HEK293 (cell line): ENCODE data around the gene NGRN.
A peak's percentile ranks its signal among the peaks of the same experiment; 100 is the strongest.

Experiments
- BCL11A ChIP-seq: fragments of 450-650 bp; formaldehyde crosslinking; IDR thresholded peaks from 2 replicates; pipeline ENCODE4 v1.5.1; 2016; ENCODE audit warnings: low read depth, missing biosample characterization, missing genetic modification characterization
- CTCF ChIP-seq: fragments of 450-650 bp; formaldehyde crosslinking; IDR thresholded peaks from 2 replicates; pipeline ENCODE4 v1.5.1; 2016; ENCODE audit warnings: missing biosample characterization, missing genetic modification characterization
- FEZF1 ChIP-seq: fragments of 450-650 bp; formaldehyde crosslinking; IDR thresholded peaks from 2 replicates; pipeline ENCODE4 v1.5.1; 2016; ENCODE audit warnings: missing biosample characterization, missing genetic modification characterization
- GLIS2 ChIP-seq: fragments of 450-650 bp; formaldehyde crosslinking; IDR thresholded peaks from 2 replicates; pipeline ENCODE4 v1.5.1; 2016; ENCODE audit warnings: missing biosample characterization, missing genetic modification characterization
- KLF16 ChIP-seq: fragments of 450-650 bp; formaldehyde crosslinking; IDR thresholded peaks from 2 replicates; pipeline ENCODE4 v1.5.1; 2017; ENCODE audit warnings: missing biosample characterization, missing genetic modification characterization
- MYNN ChIP-seq: fragments of 450-650 bp; formaldehyde crosslinking; IDR thresholded peaks from 2 replicates; pipeline ENCODE4 v1.5.1; 2016; ENCODE audit warnings: missing biosample characterization, missing genetic modification characterization, borderline replicate concordance
- OVOL3 ChIP-seq: fragments of 450-650 bp; formaldehyde crosslinking; IDR thresholded peaks from 2 replicates; pipeline ENCODE4 v1.5.1; 2016; ENCODE audit warnings: missing biosample characterization, missing genetic modification characterization
- PRDM2 ChIP-seq: fragments of 450-650 bp; formaldehyde crosslinking; IDR thresholded peaks from 2 replicates; pipeline ENCODE4 v1.5.1; 2016; ENCODE audit warnings: missing biosample characterization, missing genetic modification characterization, borderline replicate concordance
- ZBTB11 ChIP-seq: fragments of 450-650 bp; formaldehyde crosslinking; conservative IDR thresholded peaks from 2 replicates; pipeline ENCODE4 v1.5.1; 2016; ENCODE audit warnings: low read depth, missing biosample characterization, missing genetic modification characterization
- ZBTB17 ChIP-seq: fragments of 450-650 bp; formaldehyde crosslinking; IDR thresholded peaks from 2 replicates; pipeline ENCODE4 v1.5.1; 2016; ENCODE audit warnings: missing biosample characterization, missing genetic modification characterization
- ZEB2 ChIP-seq: fragments of 450-650 bp; formaldehyde crosslinking; IDR thresholded peaks from 2 replicates; pipeline ENCODE4 v1.5.1; 2016; ENCODE audit warnings: missing biosample characterization, missing genetic modification characterization
- ZIC2 ChIP-seq: fragments of 450-650 bp; formaldehyde crosslinking; IDR thresholded peaks from 2 replicates; pipeline ENCODE4 v1.5.1; 2016; ENCODE audit warnings: missing biosample characterization, missing genetic modification characterization
- ZNF121 ChIP-seq: fragments of 450-650 bp; formaldehyde crosslinking; IDR thresholded peaks from 2 replicates; pipeline ENCODE4 v1.5.1; 2016; ENCODE audit warnings: missing biosample characterization, missing genetic modification characterization
- ZNF157 ChIP-seq: fragments of 450-650 bp; formaldehyde crosslinking; IDR thresholded peaks from 2 replicates; pipeline ENCODE4 v1.5.1; 2016; ENCODE audit warnings: missing biosample characterization, missing genetic modification characterization
- ZNF169 ChIP-seq: fragments of 450-650 bp; formaldehyde crosslinking; IDR thresholded peaks from 2 replicates; pipeline ENCODE4 v1.5.1; 2016; ENCODE audit warnings: missing biosample characterization, missing genetic modification characterization
- ZNF174 ChIP-seq: fragments of 450-650 bp; formaldehyde crosslinking; IDR thresholded peaks from 2 replicates; pipeline ENCODE4 v1.5.0; 2017; ENCODE audit warnings: missing biosample characterization, mild to moderate bottlenecking, missing genetic modification characterization
- ZNF2 ChIP-seq: fragments of 450-650 bp; formaldehyde crosslinking; IDR thresholded peaks from 2 replicates; pipeline ENCODE4 v1.5.1; 2016; ENCODE audit warnings: missing biosample characterization, missing genetic modification characterization
- ZNF24 ChIP-seq: fragments of 450-650 bp; formaldehyde crosslinking; IDR thresholded peaks from 2 replicates; pipeline ENCODE4 v1.5.1; 2016; ENCODE audit warnings: missing biosample characterization, missing genetic modification characterization
- ZNF302 ChIP-seq: fragments of 450-650 bp; formaldehyde crosslinking; IDR thresholded peaks from 2 replicates; pipeline ENCODE4 v1.5.1; 2016; ENCODE audit warnings: missing biosample characterization, missing genetic modification characterization, low read depth
- ZNF391 ChIP-seq: fragments of 450-650 bp; formaldehyde crosslinking; IDR thresholded peaks from 2 replicates; pipeline ENCODE4 v1.5.1; 2016; ENCODE audit warnings: low read depth, missing biosample characterization, missing genetic modification characterization, borderline replicate concordance
- ZNF398 ChIP-seq: fragments of 450-650 bp; formaldehyde crosslinking; IDR thresholded peaks from 2 replicates; pipeline ENCODE4 v1.5.1; 2017; ENCODE audit warnings: missing biosample characterization, missing genetic modification characterization
- ZNF48 ChIP-seq: fragments of 450-650 bp; formaldehyde crosslinking; IDR thresholded peaks from 2 replicates; pipeline ENCODE4 v1.5.1; 2016; ENCODE audit warnings: missing biosample characterization, missing genetic modification characterization
- ZNF626 ChIP-seq: fragments of 450-650 bp; sonication (Bioruptor Pico); formaldehyde crosslinking; IDR thresholded peaks from 2 replicates; pipeline ENCODE4 v1.5.1; 2018; ENCODE audit warnings: missing biosample characterization, missing genetic modification characterization, inconsistent platforms
- ZNF645 ChIP-seq: fragments of 450-650 bp; formaldehyde crosslinking; IDR thresholded peaks from 2 replicates; pipeline ENCODE4; 2016; ENCODE audit warnings: missing biosample characterization, missing genetic modification characterization
- ZNF830 ChIP-seq: fragments of 450-650 bp; IDR thresholded peaks from 2 replicates; pipeline ENCODE4 v1.5.0; 2018; ENCODE audit warnings: missing biosample characterization, missing genetic modification characterization, low read depth, mild to moderate bottlenecking, moderate library complexity
- ZNF843 ChIP-seq: fragments of 450-650 bp; formaldehyde crosslinking; IDR thresholded peaks from 2 replicates; pipeline ENCODE4 v1.5.1; 2016; ENCODE audit warnings: missing biosample characterization, missing genetic modification characterization

The NGRN gene

GRCh38 chr15:90233387-90234095 is 31.9 kb upstream of the NGRN start, which contains the start of gene CIB1 (continued):
- TF ChIP-seq ZNF302 (tag by site-specific recombination) (no peak), ZNF24 (tag by site-specific recombination) (no peak), ZBTB11 (peak; percentile 56), ZNF48 (no peak), ZBTB17 (peak; percentile 72), BCL11A (no peak), ZIC2 (tag by site-specific recombination) (peak; percentile 32; the same call in 1 of the 2 replicates), OVOL3 (tag by site-specific recombination) (no peak), ZEB2 (peak; percentile 27), GLIS2 (tag by site-specific recombination) (peak; percentile 83; the same call in 1 of the 2 replicates), ZNF626 (tag by site-specific recombination) (no peak), ZNF398 (peak; percentile 42; the same call in 1 of the 2 replicates), KLF16 (tag by site-specific recombination) (no peak; the same call in 1 of the 2 replicates), ZNF645 (tag by site-specific recombination) (no peak), ZNF2 (tag by site-specific recombination) (peak; percentile 20; the same call in 1 of the 2 replicates), ZNF174 (tag by site-specific recombination) (no peak), ZNF391 (tag by site-specific recombination) (peak; percentile 24; the same call in 1 of the 2 replicates), ZNF843 (peak; percentile 26; the same call in 1 of the 2 replicates), ZNF830 (tag by site-specific recombination) (no peak), ZNF169 (tag by site-specific recombination) (no peak), MYNN (tag by site-specific recombination) (no peak; the same call in 1 of the 2 replicates), CTCF (tag by site-specific recombination) (peak; percentile 81), FEZF1 (no peak), PRDM2 (tag by site-specific recombination) (no peak), ZNF121 (tag by site-specific recombination) (no peak), ZNF157 (tag by site-specific recombination) (no peak)
